H1 (cell line): ENCODE results near the gene SLC6A6. TPM values are rescaled to one million over a fixed set of nuclear protein-coding genes. Genes with fewer than 3 reads are reported as not detected.

Source experiments
- CTCF ChIA-PET: fragments of 300-600 bp; sonication (Branson Sonifier 250); formaldehyde crosslinking; loops from one replicate; lab custom pipeline; 2021; ENCODE audit not compliant: partially characterized antibody; lab: Charles Lee
- POLR2A ChIA-PET: fragments of 300-600 bp; sonication (Branson Sonifier 250); formaldehyde crosslinking; loops from one replicate; lab custom pipeline; 2021; ENCODE audit warnings: inconsistent platforms; ENCODE audit not compliant: partially characterized antibody; lab: Charles Lee
- DNase-seq, 2 experiments: peaks; one replicate each; pipeline versions ENCODE4 v3.0.0 to v3.0.0-alpha.2; 2010 to 2022; ENCODE audit warnings: low spot score in 2 of 2, low read depth in 1 of 2, mixed read lengths in 1 of 2
- FAIRE-seq: peaks from 2 replicates; lab custom pipeline; 2011; peaks lifted over from hg19 to GRCh38; lab: Jason Lieb, UNC
- H2AFZ ChIP-seq: 2 replicates; pipeline ENCODE4 v1.8.1; 2012; ENCODE audit warnings: low read length, inconsistent platforms
- H2AK5ac ChIP-seq: 2 replicates; pipeline ENCODE4 v1.6.1; 2013; ENCODE audit warnings: low read depth, low read length
- H2BK120ac ChIP-seq: replicated peaks from 2 replicates; pipeline ENCODE3; 2013; ENCODE audit warnings: low read depth, low read length, inconsistent platforms
- H2BK12ac ChIP-seq: 2 replicates; pipeline ENCODE4 v1.6.1; 2013; ENCODE audit warnings: low read depth, low read length
- H2BK15ac ChIP-seq: 2 replicates; pipeline ENCODE4 v1.6.1; 2013; ENCODE audit warnings: low read length
- H2BK20ac ChIP-seq: 2 replicates; pipeline ENCODE4 v1.6.1; 2013; ENCODE audit warnings: low read length
- H2BK5ac ChIP-seq: 2 replicates; pipeline ENCODE4 v1.6.1; 2013; ENCODE audit warnings: low read depth, low read length
- H3K14ac ChIP-seq: 2 replicates; pipeline ENCODE4 v1.6.1; 2013; ENCODE audit warnings: inconsistent platforms; ENCODE audit not compliant: insufficient read length
- H3K18ac ChIP-seq: 2 replicates; pipeline ENCODE4 v1.6.1; 2013; ENCODE audit warnings: low read length; ENCODE audit errors: extremely low read depth
- H3K23ac ChIP-seq: 2 replicates; pipeline ENCODE4 v1.6.1; 2013; ENCODE audit warnings: inconsistent platforms; ENCODE audit not compliant: insufficient read length
- H3K23me2 ChIP-seq: 2 replicates; pipeline ENCODE4 v1.6.1; 2013; ENCODE audit warnings: low read depth, low read length
- H3K27ac ChIP-seq: 2 replicates; pipeline ENCODE4 v1.6.1; 2011; ENCODE audit warnings: low read depth, low read length, inconsistent platforms
- H3K27me3 ChIP-seq, 4 experiments: replicated peaks in 1 of 4; 1 replicate in 1 of 4; 2 replicates in 3 of 4; pipeline versions ENCODE4 v1.6.1 to v1.8.1; 2011 to 2013; ENCODE audit warnings: low read length in 3 of 4, mild to moderate bottlenecking in 3 of 4, inconsistent platforms in 2 of 4, mixed read lengths in 2 of 4, moderate library complexity in 1 of 4; ENCODE audit not compliant: control insufficient read depth in 3 of 4, insufficient read depth in 3 of 4; ENCODE audit errors: extremely low read depth in 1 of 4
- H3K36me3 ChIP-seq, 4 experiments: 2 replicates each; pipeline versions ENCODE4 v1.6.1 to v1.8.1; 2011 to 2013; ENCODE audit warnings: mild to moderate bottlenecking in 4 of 4, low read length in 3 of 4, moderate library complexity in 2 of 4, control low read depth in 1 of 4, inconsistent platforms in 1 of 4; ENCODE audit not compliant: insufficient read depth in 4 of 4, control insufficient read depth in 2 of 4
- H3K4ac ChIP-seq: replicated peaks from 2 replicates; pipeline ENCODE3; 2013; ENCODE audit warnings: low read length, low read depth, mixed read lengths, inconsistent platforms; ENCODE audit not compliant: insufficient read length
- H3K4me1 ChIP-seq, 4 experiments: replicated peaks in 1 of 4; 1 replicate in 1 of 4; 2 replicates in 3 of 4; pipeline versions ENCODE4 v1.6.1 to v1.8.1; 2011 to 2013; ENCODE audit warnings: low read length in 3 of 4, inconsistent platforms in 2 of 4, mixed read lengths in 1 of 4; ENCODE audit not compliant: insufficient read depth in 4 of 4, control insufficient read depth in 3 of 4
- H3K4me2 ChIP-seq, 2 experiments: 2 replicates each; pipeline versions ENCODE4 v1.6.1 to v1.8.1; 2011 to 2013; ENCODE audit warnings: low read depth in 2 of 2, low read length in 2 of 2, control low read depth in 1 of 2, inconsistent platforms in 1 of 2, mild to moderate bottlenecking in 1 of 2; ENCODE audit not compliant: insufficient read depth in 1 of 2
- H3K4me3 ChIP-seq, 4 experiments: fragments of 200-600, 300-600 bp in 1 of 4; sonication (generic), shearing (Covaris generic), sonication (Bioruptor Twin) in 1 of 4; 2 replicates each; pipeline versions ENCODE4 v1.5.1 to v1.8.1; 2011 to 2016; ENCODE audit warnings: low read length in 4 of 4, low read depth in 3 of 4, control low read depth in 2 of 4, inconsistent platforms in 2 of 4, mild to moderate bottlenecking in 2 of 4, mixed read lengths in 1 of 4, moderate library complexity in 1 of 4; ENCODE audit not compliant: insufficient read depth in 2 of 4; ENCODE audit errors: extremely low read depth in 1 of 4
- H3K56ac ChIP-seq: replicated peaks from 2 replicates; pipeline ENCODE3; 2013; ENCODE audit warnings: low read depth, mild to moderate bottlenecking, mixed read lengths, low read length, inconsistent platforms; ENCODE audit not compliant: insufficient read length
- H3K79me1 ChIP-seq: 2 replicates; pipeline ENCODE4 v1.6.1; 2013; ENCODE audit warnings: low read depth, low read length, control low read depth
- H3K79me2 ChIP-seq, 2 experiments: 2 replicates each; pipeline versions ENCODE4 v1.6.1 to v1.8.1; 2012 to 2013; ENCODE audit warnings: low read length in 2 of 2, mild to moderate bottlenecking in 2 of 2, inconsistent platforms in 1 of 2; ENCODE audit not compliant: insufficient read depth in 2 of 2, control insufficient read depth in 1 of 2
- H3K9ac ChIP-seq, 4 experiments: replicated peaks in 1 of 4; 1 replicate in 1 of 4; 2 replicates in 3 of 4; pipeline versions ENCODE4 v1.6.1 to v1.8.1; 2011 to 2013; ENCODE audit warnings: low read depth in 3 of 4, low read length in 3 of 4, control low read depth in 2 of 4, mild to moderate bottlenecking in 2 of 4, moderate library complexity in 2 of 4, inconsistent platforms in 1 of 4; ENCODE audit errors: extremely low read depth in 1 of 4
- H3K9me3 ChIP-seq, 2 experiments: 2 replicates each; pipeline versions ENCODE4 v1.6.1 to v1.8.1; 2012 to 2013; ENCODE audit warnings: mild to moderate bottlenecking in 2 of 2, moderate library complexity in 2 of 2, control low read depth in 1 of 2, inconsistent platforms in 1 of 2, low read depth in 1 of 2, low read length in 1 of 2, mixed read lengths in 1 of 2; ENCODE audit not compliant: insufficient read depth in 2 of 2
- H4K20me1 ChIP-seq, 2 experiments: replicated peaks in 1 of 2; 2 replicates each; pipeline versions ENCODE3 to v1.8.1; 2011 to 2013; ENCODE audit warnings: inconsistent platforms in 2 of 2, low read length in 2 of 2, mild to moderate bottlenecking in 1 of 2; ENCODE audit not compliant: insufficient read depth in 2 of 2, control insufficient read depth in 1 of 2
- H4K5ac ChIP-seq: 2 replicates; pipeline ENCODE4 v1.6.1; 2013; ENCODE audit warnings: low read length, low read depth, mixed read lengths, inconsistent platforms; ENCODE audit not compliant: insufficient read length
- H4K8ac ChIP-seq: 2 replicates; pipeline ENCODE4 v1.8.0; 2013; ENCODE audit warnings: mild to moderate bottlenecking, moderate library complexity, low read length, inconsistent platforms; ENCODE audit not compliant: insufficient read depth; ENCODE audit errors: extremely low read depth
- H4K91ac ChIP-seq: replicated peaks from 2 replicates; pipeline ENCODE3; 2013; ENCODE audit warnings: low read length, mixed read lengths, inconsistent platforms; ENCODE audit not compliant: insufficient read length
- KDM1A ChIP-seq: fragments of 200-600, 300-600 bp; sonication (generic); IDR thresholded peaks from 2 replicates; pipeline ENCODE4 v1.7.1; 2016; ENCODE audit warnings: mild to moderate bottlenecking, low read length, borderline replicate concordance
- RAD21 ChIP-seq, 2 experiments: IDR thresholded peaks in 1 of 2; conservative IDR thresholded peaks in 1 of 2; 2 replicates each; pipeline ENCODE4 v1.6.1; 2011; ENCODE audit warnings: low read depth in 2 of 2, low read length in 2 of 2, improper control_type of control experiment in 1 of 2, inconsistent platforms in 1 of 2, mild to moderate bottlenecking in 1 of 2, moderate library complexity in 1 of 2
- WGBS, 2 experiments: shearing (Covaris generic) in 1 of 2; methylation state at CpG; one replicate each; pipeline versions ENCODE4 v1.1.6 to v1.1.7; 2013 to 2015; ENCODE audit warnings: low lambda C conversion rate in 2 of 2, mixed read lengths in 2 of 2, inconsistent platforms in 1 of 2, low coverage in 1 of 2, missing lambda C conversion rate in 1 of 2; ENCODE audit not compliant: insufficient replicate concordance in 2 of 2, insufficient coverage in 1 of 2, insufficient read length in 1 of 2; ENCODE audit errors: extremely low coverage in 1 of 2, missing lambda C conversion rate in 1 of 2; 5-methylcytosine and 5-hydroxymethylcytosine counted together
- polyA plus RNA-seq, 7 experiments: library from polyadenylated mRNA; depleted of rRNA in 3 of 7; stranded (reverse) in 5 of 7; unstranded in 2 of 7; fragments of >200 nt in 5 of 7; fragments of 200-250 nt in 2 of 7; gene quantifications; 1 replicate in 5 of 7; 2 replicates in 1 of 7; 4 replicates in 1 of 7; pipeline versions ENCODE4 v1.2.1 to v1.2.3, GENCODE V29; 2011 to 2013; ENCODE audit warnings: missing spikeins in 2 of 7, mixed read lengths in 2 of 7
- total RNA-seq: library from RNA; stranded (reverse); fragmentation: NEBNext Ultra II Directional; extraction: Animal tissue kit (Norgen Biotek cat#: 25700); gene quantifications from 2 replicates; pipeline ENCODE4 v1.2.1, GENCODE V29; 2021

The SLC6A6 gene
- total and polyA plus RNA-seq, 2 of the 8 experiments (the other 6 are each of a cell fraction or from before 2014, with no cell fraction given), result 66.2 to 144 TPM

DNA sequence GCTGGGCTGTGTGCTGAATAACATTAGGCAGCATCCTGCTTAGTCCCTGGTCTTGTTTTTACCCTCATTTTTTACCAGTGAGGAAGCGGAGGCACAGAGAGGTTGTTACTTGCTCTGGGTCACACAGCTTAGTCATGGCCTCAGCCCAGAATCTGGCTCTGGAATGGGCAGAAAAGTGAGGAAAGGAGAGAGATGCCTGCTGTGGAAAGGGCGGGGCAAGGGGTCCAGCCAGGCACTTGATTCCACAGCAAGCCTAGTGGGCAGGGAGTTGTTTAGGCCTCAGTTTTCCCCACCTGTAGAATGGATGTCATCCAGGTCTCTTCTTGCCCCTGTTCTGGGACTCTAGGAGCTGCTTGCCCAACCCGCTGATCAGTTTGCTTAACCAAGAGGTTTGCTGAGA is 35.9 kb downstream of the SLC6A6 start:
- no peak for TF ChIP-seq RAD21 (IDR thresholded peaks at IDR 0.05 in 1 of 2, conservative IDR thresholded peaks at IDR 0.05 in 1 of 2; ENCODE audit: low read depth in 2 of 2, low read length in 2 of 2)
- TF ChIP-seq KDM1A, result peak; percentile 47; the same call in 1 of the 2 replicates
- H3K4me3 ChIP-seq, result no peak overlapping the region
- H3K79me1 ChIP-seq, result peaks cover 46% of the 10 kb centered on the region
- no peaks in the 10 kb centered on the region; a peak in 1 of 7 replicates for H3K27me3 ChIP-seq
- H2BK15ac ChIP-seq, result no peak overlapping the region
- H2BK5ac ChIP-seq, result no peak overlapping the region
- H3K4me2 ChIP-seq, result no peak overlapping the region
- peaks cover 0 to 1% (median 0%) of the 10 kb centered on the region in 4 experiments; a peak in 1 of 8 replicates for H3K36me3 ChIP-seq
- peaks cover 5 to 20% (median 12%) of the 10 kb centered on the region in 4 experiments for H3K4me1 ChIP-seq
- no peak overlapping the region for H3K56ac ChIP-seq
- DNase-seq (no peak), FAIRE-seq (no peak)
- no peak overlapping the region for H4K8ac ChIP-seq
- H3K79me2 ChIP-seq, result peaks cover 3 to 74% of the 10 kb centered on the region in 2 experiments; a peak in 3 of 4 replicates
- no peak overlapping the region for H3K27ac ChIP-seq
- H3K9ac ChIP-seq, result no peak overlapping the region
- no peak overlapping the region for H2BK120ac ChIP-seq
- H3K4ac ChIP-seq, result no peak overlapping the region
- H3K9me3 ChIP-seq, result no peaks in the 10 kb centered on the region
- no peak overlapping the region for H2BK12ac ChIP-seq
- no peak overlapping the region for H2BK20ac ChIP-seq
- no peak overlapping the region for H3K14ac ChIP-seq
- ChIA-PET CTCF (interaction anchor here (0.8 to 1.9 kb wide), 9 partner anchors 10 to 225 kb away, joined by 3 to 8 read pairs (median 4); no protein-coding TSS in a partner anchor), POLR2A (no interaction called here)
- H2AK5ac ChIP-seq, result no peak overlapping the region
- no peak overlapping the region for H4K91ac ChIP-seq
- 91% methylated on average over 3 of the region's 3 CpGs; no CpG with 5 or more reads in 1 of the 2 experiments for WGBS, 2 experiments
- H4K5ac ChIP-seq, result no peak overlapping the region
- peaks cover 16 to 51% of the 10 kb centered on the region in 2 experiments for H4K20me1 ChIP-seq
- no peak overlapping the region for H2AFZ ChIP-seq
- H3K23me2 ChIP-seq, result no peaks in the 10 kb centered on the region
- no peak overlapping the region for H3K23ac ChIP-seq
- H3K18ac ChIP-seq, result peak overlapping the region; percentile 7; the same call in 1 of the 2 replicates
